CD4-positive, alpha-beta T cell (primary cell): Measurements from ENCODE around the gene TMEM108. TPM values are rescaled to one million over a fixed set of nuclear protein-coding genes. Genes with fewer than 3 reads are reported as not detected.

ENCODE experiments used
- ATAC-seq: fragments of 200-7000 bp; cut with Tn5 transposase; one replicate; pipeline ENCODE4 v1.10.0; 2022; ENCODE audit warnings: mild to moderate bottlenecking; ENCODE audit not compliant: poor library complexity
- CTCF ChIA-PET: fragments of 350-600 bp; sonication (Branson Sonifier 250); formaldehyde crosslinking; loops from one replicate; lab custom pipeline; 2021; ENCODE audit warnings: antibody characterized with exemption, inconsistent platforms; lab: Charles Lee
- POLR2A ChIA-PET: fragments of 350-600 bp; sonication (Branson Sonifier 250); formaldehyde crosslinking; loops from one replicate; lab custom pipeline; 2021; ENCODE audit warnings: antibody characterized with exemption, inconsistent platforms; lab: Charles Lee
- DNase-seq, 14 experiments: peaks; one replicate each; pipeline ENCODE4 v3.0.0-alpha.2; 2013 to 2020; ENCODE audit warnings: mixed read lengths in 2 of 14
- H3K27ac ChIP-seq, 2 donors: one replicate each; pipeline versions ENCODE4 v1.5.1 to v1.7.0; 2013; ENCODE audit warnings: low read length in 2 of 2, low read depth in 1 of 2, mild to moderate bottlenecking in 1 of 2
- H3K27me3 ChIP-seq, 2 experiments: 1 replicate in 1 of 2; 2 replicates in 1 of 2; pipeline versions ENCODE4 v1.6.1 to v1.7.0; 2013; ENCODE audit warnings: low read length in 2 of 2, control low read depth in 1 of 2, mild to moderate bottlenecking in 1 of 2, moderate library complexity in 1 of 2; ENCODE audit not compliant: insufficient read depth in 2 of 2, control insufficient read depth in 1 of 2
- H3K36me3 ChIP-seq: one replicate; pipeline ENCODE4 v1.6.1; 2013; ENCODE audit warnings: low read length, control low read depth; ENCODE audit not compliant: insufficient read depth
- H3K4me1 ChIP-seq: one replicate; pipeline ENCODE4 v1.6.1; 2013; ENCODE audit warnings: low read length, control low read depth; ENCODE audit not compliant: insufficient read depth
- H3K4me3 ChIP-seq: one replicate; pipeline ENCODE4 v1.5.1; 2013; ENCODE audit warnings: mild to moderate bottlenecking, low read length, moderate library complexity
- H3K9me3 ChIP-seq, 2 experiments: 1 replicate in 1 of 2; 2 replicates in 1 of 2; pipeline versions ENCODE4 v1.6.1 to v1.7.0; 2013; ENCODE audit warnings: low read length in 2 of 2, mild to moderate bottlenecking in 2 of 2, control low read depth in 1 of 2, moderate library complexity in 1 of 2; ENCODE audit not compliant: control insufficient read depth in 1 of 2, insufficient read depth in 1 of 2
- H3K27ac Mint-ChIP-seq: one replicate; pipeline ENCODE4 v1.8.0; 2020; ENCODE audit warnings: mixed read lengths
- H3K27me3 Mint-ChIP-seq: one replicate; pipeline ENCODE4 v1.8.0; 2021; ENCODE audit warnings: mixed read lengths
- H3K36me3 Mint-ChIP-seq: one replicate; pipeline ENCODE4 v1.8.0; 2021; ENCODE audit warnings: low read depth, mixed read lengths
- H3K4me1 Mint-ChIP-seq: one replicate; pipeline ENCODE4 v1.8.0; 2021; ENCODE audit warnings: low read depth, mixed read lengths
- H3K4me3 Mint-ChIP-seq: one replicate; pipeline ENCODE4 v1.8.0; 2020; ENCODE audit warnings: mild to moderate bottlenecking, mixed read lengths
- H3K9me3 Mint-ChIP-seq: one replicate; pipeline ENCODE4 v1.8.0; 2020; ENCODE audit warnings: mixed read lengths
- intact Hi-C, 2 experiments: fragments of 100-400 bp; cut with DNase I in 1 of 2; cut with micrococcal nuclease in 1 of 2; formaldehyde crosslinking; loops; one replicate each; pipeline versions ENCODE4 v1.15.1 to v1.9.0; 2023 to 2025; cut with DNase I, micrococcal nuclease
- total RNA-seq, 174 experiments: library from RNA in 2 of 174; stranded (reverse) in 2 of 174; gene quantifications; one replicate each; pipeline ENCODE4 v1.2.3 and lab custom pipeline; 2021 to 2026
- TF ChIP-seq, protein P1 (sequence below): fragments of 200-600 bp; IDR thresholded peaks from one replicate; pipeline ENCODE4 v1.8.0; 2022; ENCODE audit warnings: antibody characterized with exemption, mild to moderate bottlenecking

Gene TMEM108
- total RNA-seq, 2 experiments from 2014 or later: not detected

DNA sequence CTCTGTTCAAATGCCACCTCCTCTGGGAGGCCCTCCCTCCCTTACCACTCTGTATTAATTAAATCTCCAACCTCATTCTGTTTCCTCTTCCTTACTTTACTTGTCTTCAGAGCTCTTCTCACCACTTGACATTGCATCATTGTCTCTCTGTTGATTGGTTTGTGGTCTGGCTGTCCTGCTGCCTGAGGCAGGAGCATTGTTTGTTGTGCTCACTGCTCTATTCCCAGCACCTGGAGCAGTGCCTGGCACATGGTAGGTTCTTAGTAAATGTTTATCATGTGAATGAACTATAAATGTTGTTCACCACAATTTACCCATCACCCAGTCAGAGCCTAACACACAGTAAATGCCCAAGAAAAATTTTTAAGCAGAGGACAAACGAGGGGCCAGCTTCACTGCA lies 355.0 kb downstream of the TMEM108 start:
- CTCF ChIA-PET: no interaction called here
- no peaks in the 10 kb centered on the region for H3K27me3 Mint-ChIP-seq
- H3K9me3 Mint-ChIP-seq: no peaks in the 10 kb centered on the region
- H3K4me3 Mint-ChIP-seq: no peak overlapping the region
- POLR2A ChIA-PET: no interaction called here
- no peaks in the 10 kb centered on the region for H3K27me3 ChIP-seq
- H3K4me3 ChIP-seq: no peak overlapping the region
- intact Hi-C loops: no loop called here
- no peak overlapping the region for H3K27ac Mint-ChIP-seq
- DNase-seq (no peak), ATAC-seq (no peak)
- TF ChIP-seq, protein P1, sequence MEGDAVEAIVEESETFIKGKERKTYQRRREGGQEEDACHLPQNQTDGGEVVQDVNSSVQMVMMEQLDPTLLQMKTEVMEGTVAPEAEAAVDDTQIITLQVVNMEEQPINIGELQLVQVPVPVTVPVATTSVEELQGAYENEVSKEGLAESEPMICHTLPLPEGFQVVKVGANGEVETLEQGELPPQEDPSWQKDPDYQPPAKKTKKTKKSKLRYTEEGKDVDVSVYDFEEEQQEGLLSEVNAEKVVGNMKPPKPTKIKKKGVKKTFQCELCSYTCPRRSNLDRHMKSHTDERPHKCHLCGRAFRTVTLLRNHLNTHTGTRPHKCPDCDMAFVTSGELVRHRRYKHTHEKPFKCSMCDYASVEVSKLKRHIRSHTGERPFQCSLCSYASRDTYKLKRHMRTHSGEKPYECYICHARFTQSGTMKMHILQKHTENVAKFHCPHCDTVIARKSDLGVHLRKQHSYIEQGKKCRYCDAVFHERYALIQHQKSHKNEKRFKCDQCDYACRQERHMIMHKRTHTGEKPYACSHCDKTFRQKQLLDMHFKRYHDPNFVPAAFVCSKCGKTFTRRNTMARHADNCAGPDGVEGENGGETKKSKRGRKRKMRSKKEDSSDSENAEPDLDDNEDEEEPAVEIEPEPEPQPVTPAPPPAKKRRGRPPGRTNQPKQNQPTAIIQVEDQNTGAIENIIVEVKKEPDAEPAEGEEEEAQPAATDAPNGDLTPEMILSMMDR: no peak
- H3K9me3 ChIP-seq: no peaks in the 10 kb centered on the region
- H3K27ac ChIP-seq: no peak overlapping the region
- peaks cover 5% of the 10 kb centered on the region for H3K4me1 Mint-ChIP-seq
- no peaks in the 10 kb centered on the region for H3K36me3 ChIP-seq
- no peaks in the 10 kb centered on the region for H3K36me3 Mint-ChIP-seq
- H3K4me1 ChIP-seq: no peaks in the 10 kb centered on the region

GRCh38 chr3:133393691-133394474 lies 355.7 kb downstream of the TMEM108 start:
- H3K9me3 ChIP-seq: no peaks in the 10 kb centered on the region
- H3K27ac ChIP-seq: no peak overlapping the region
- intact Hi-C loops: no loop called here
- no peaks in the 10 kb centered on the region for H3K36me3 ChIP-seq
- DNase-seq: no peak
- Mint-ChIP-seq H3K36me3 (no peaks in the 10 kb centered on the region), H3K27ac (no peak overlapping the region), H3K27me3 (no peaks in the 10 kb centered on the region), H3K9me3 (no peaks in the 10 kb centered on the region), H3K4me1 (peaks cover 5% of the 10 kb centered on the region), H3K4me3 (no peak overlapping the region)
- H3K4me3 ChIP-seq: no peak overlapping the region
- no peaks in the 10 kb centered on the region for H3K27me3 ChIP-seq
- H3K4me1 ChIP-seq: no peaks in the 10 kb centered on the region
- no peak for ATAC-seq
- TF ChIP-seq, protein P1: no peak
- ChIA-PET CTCF (no interaction called here), POLR2A (interaction anchor here (1.0 kb wide), 1 partner anchor 17 kb away, joined by 3 read pairs; no protein-coding TSS in a partner anchor)

DNA sequence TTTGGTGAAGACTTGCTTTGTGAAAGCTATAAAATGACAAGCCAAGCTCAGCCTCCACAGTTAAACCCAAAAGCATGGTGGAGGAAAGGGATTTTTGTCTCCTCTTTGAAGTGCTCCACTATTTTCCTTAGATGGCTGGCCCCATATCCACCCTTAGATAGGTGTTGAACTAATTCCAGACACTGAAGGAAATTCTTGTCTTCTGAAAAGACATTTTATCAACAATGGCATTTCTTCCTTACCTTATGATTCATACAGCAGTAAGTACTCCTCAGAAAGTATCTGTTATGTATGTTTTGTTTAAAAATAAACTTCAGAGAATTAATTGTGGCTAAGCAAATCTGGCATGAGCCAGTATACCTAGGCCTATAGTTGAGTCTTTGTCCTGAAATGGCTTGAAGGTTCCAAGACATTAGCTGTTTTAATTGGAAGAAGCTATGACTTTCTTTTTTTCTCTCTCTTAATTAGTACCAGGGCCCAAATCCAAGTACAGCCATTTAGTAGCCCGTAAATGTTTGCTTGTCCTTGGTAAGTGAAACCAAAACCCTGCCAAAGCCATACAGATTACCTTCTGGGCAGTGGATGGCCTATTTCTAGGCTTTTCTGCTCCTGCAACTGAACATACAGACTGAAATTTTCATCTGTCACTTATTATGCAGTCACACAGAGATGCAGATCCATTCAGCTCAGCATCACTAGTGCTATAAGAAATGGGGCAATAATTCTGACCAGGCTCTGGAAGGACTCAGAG lies 356.5 kb downstream of the TMEM108 start:
- no peak overlapping the region for H3K27ac ChIP-seq
- CTCF ChIA-PET: interaction anchor here (1.1 kb wide), 1 partner anchor 32 kb away, joined by 3 read pairs; no protein-coding TSS in a partner anchor
- no peak overlapping the region for H3K4me3 Mint-ChIP-seq
- H3K27me3 Mint-ChIP-seq: no peaks in the 10 kb centered on the region
- peaks cover 5% of the 10 kb centered on the region for H3K4me1 Mint-ChIP-seq
- H3K27me3 ChIP-seq: no peaks in the 10 kb centered on the region
- H3K9me3 ChIP-seq: no peaks in the 10 kb centered on the region
- DNase-seq (no peak), ATAC-seq (no peak)
- no peak overlapping the region for H3K27ac Mint-ChIP-seq
- TF ChIP-seq, protein P1: no peak
- H3K36me3 ChIP-seq: no peaks in the 10 kb centered on the region
- H3K36me3 Mint-ChIP-seq: no peaks in the 10 kb centered on the region
- intact Hi-C loops: no loop called here
- no peaks in the 10 kb centered on the region for H3K9me3 Mint-ChIP-seq
- no peak overlapping the region for H3K4me3 ChIP-seq
- POLR2A ChIA-PET: interaction anchor here (1.0 kb wide), 1 partner anchor 16 kb away, joined by 3 read pairs; no protein-coding TSS in a partner anchor
- no peaks in the 10 kb centered on the region for H3K4me1 ChIP-seq
